ENCODE data around the gene ELP4.

Gene ELP4

GRCh38 chr11:31651822-31652221 is 142.3 kb downstream of the ELP4 start:
- H3K4me3 ChIP-seq (ENCODE audit: low read depth, low read length) = no peak overlapping the region
- no peak for DNase-seq (ENCODE audit: low read depth)
- no peak for TF ChIP-seq CTCF (IDR thresholded peaks at IDR 0.05; ENCODE audit: control insufficient read depth, extremely low read depth, insufficient read depth)

GRCh38 chr11:31652528-31652927 is 143.0 kb downstream of the ELP4 start:
- no peak overlapping the region for H3K4me3 ChIP-seq (ENCODE audit: low read depth, low read length)
- no peak for TF ChIP-seq CTCF (IDR thresholded peaks at IDR 0.05; ENCODE audit: control insufficient read depth, extremely low read depth, insufficient read depth)

GRCh38 chr11:31655483-31655882 is 145.9 kb downstream of the ELP4 start:
- no peak for DNase-seq (ENCODE audit: low read depth)
- TF ChIP-seq CTCF (IDR thresholded peaks at IDR 0.05; ENCODE audit: control insufficient read depth, extremely low read depth, insufficient read depth) = no peak
- H3K4me3 ChIP-seq (ENCODE audit: low read depth, low read length) = no peak overlapping the region

More at GRCh38 chr11:31652528-31652927, 143.0 kb downstream of the ELP4 start:
- DNase-seq (ENCODE audit: low read depth) = no peak

- H3K4me3 ChIP-seq (ENCODE audit: low read depth, low read length) = no peak overlapping the region
- TF ChIP-seq CTCF (IDR thresholded peaks at IDR 0.05; ENCODE audit: control insufficient read depth, extremely low read depth, insufficient read depth) = no peak
- no peak for DNase-seq (ENCODE audit: low read depth)
Observed at GRCh38 chr11:31656051-31656450, 146.5 kb downstream of the ELP4 start.

- H3K4me3 ChIP-seq (ENCODE audit: low read depth, low read length) = no peak overlapping the region
- no peak for DNase-seq (ENCODE audit: low read depth)
- TF ChIP-seq CTCF (IDR thresholded peaks at IDR 0.05; ENCODE audit: control insufficient read depth, extremely low read depth, insufficient read depth) = no peak
Observed at GRCh38 chr11:31657091-31657490, 147.5 kb downstream of the ELP4 start.

- no peak for TF ChIP-seq CTCF (IDR thresholded peaks at IDR 0.05; ENCODE audit: control insufficient read depth, extremely low read depth, insufficient read depth)
- no peak overlapping the region for H3K4me3 ChIP-seq (ENCODE audit: low read depth, low read length)
- DNase-seq (ENCODE audit: low read depth) = no peak
Observed at GRCh38 chr11:31664129-31664528, 154.6 kb downstream of the ELP4 start.

- no peak for TF ChIP-seq CTCF (IDR thresholded peaks at IDR 0.05; ENCODE audit: control insufficient read depth, extremely low read depth, insufficient read depth)
- DNase-seq (ENCODE audit: low read depth) = no peak
- H3K4me3 ChIP-seq (ENCODE audit: low read depth, low read length) = no peak overlapping the region
Observed at GRCh38 chr11:31664954-31665353, 155.4 kb downstream of the ELP4 start.
